ENCODE data around the gene CD200R1L. TPM values are rescaled to one million over a fixed set of nuclear protein-coding genes. Genes with fewer than 3 reads are reported as not detected.
"Not testable (repeated sequence)": the region's sequence is repeated elsewhere in the genome, so short reads cannot be mapped to it uniquely, and the experiment has no call there.

CD200R1L gene
- total RNA-seq, 1 donor from 2014 or later, result not detected

- Mint-ChIP-seq H3K4me1 (no peaks in the 10 kb centered on the region), H3K9me3 (peaks cover 12% of the 10 kb centered on the region), H3K27ac (ENCODE audit: unreplicated experiment) (no peak overlapping the region), H3K4me3 (no peak overlapping the region), H3K36me3 (ENCODE audit: low read depth) (peaks cover 3% of the 10 kb centered on the region), H3K27me3 (ENCODE audit: low read depth) (no peaks in the 10 kb centered on the region)
- no peak for DNase-seq (ENCODE audit: low read depth, low spot score)
- TF ChIP-seq, protein P1, sequence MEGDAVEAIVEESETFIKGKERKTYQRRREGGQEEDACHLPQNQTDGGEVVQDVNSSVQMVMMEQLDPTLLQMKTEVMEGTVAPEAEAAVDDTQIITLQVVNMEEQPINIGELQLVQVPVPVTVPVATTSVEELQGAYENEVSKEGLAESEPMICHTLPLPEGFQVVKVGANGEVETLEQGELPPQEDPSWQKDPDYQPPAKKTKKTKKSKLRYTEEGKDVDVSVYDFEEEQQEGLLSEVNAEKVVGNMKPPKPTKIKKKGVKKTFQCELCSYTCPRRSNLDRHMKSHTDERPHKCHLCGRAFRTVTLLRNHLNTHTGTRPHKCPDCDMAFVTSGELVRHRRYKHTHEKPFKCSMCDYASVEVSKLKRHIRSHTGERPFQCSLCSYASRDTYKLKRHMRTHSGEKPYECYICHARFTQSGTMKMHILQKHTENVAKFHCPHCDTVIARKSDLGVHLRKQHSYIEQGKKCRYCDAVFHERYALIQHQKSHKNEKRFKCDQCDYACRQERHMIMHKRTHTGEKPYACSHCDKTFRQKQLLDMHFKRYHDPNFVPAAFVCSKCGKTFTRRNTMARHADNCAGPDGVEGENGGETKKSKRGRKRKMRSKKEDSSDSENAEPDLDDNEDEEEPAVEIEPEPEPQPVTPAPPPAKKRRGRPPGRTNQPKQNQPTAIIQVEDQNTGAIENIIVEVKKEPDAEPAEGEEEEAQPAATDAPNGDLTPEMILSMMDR (conservative IDR thresholded peaks at IDR 0.05), result no peak
Observed at GRCh38 chr3:112860898-112861297, 14.2 kb upstream of the CD200R1L start.

DNA sequence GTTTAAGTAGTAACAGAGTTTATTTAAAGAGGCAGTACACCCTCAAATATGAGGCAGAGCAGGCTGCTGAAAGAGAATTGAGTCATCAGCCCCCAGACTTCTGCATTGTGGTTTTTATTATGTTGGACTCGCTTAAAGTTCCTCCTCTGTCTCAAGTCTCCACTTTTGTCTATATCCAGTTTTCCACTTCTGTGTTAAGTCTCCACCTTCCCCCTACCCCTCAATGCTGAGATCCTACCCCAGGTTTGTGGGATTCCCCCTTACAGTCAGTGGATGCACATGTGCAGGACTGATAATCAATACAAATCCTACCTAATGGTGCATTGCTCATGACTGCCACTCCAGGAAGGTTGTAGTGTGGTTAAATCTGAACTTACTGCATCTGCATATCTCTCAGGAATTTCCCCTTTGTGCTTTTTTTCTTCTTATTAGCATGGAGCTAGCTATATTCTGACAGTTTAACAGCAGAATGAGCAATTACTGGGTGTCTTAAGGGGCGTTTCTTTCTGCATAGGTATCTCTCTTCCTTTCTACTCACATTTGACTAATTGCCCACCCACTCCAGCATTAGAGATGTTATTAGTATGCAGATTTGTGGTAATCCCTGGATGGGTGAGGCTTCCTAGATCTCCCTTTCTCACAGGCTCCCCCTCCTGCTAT, 11.9 kb upstream of the CD200R1L start:
- no peak for DNase-seq (ENCODE audit: low read depth, low spot score)
- H3K27ac Mint-ChIP-seq (ENCODE audit: unreplicated experiment), result no peak overlapping the region
- no peaks in the 10 kb centered on the region for H3K27me3 Mint-ChIP-seq (ENCODE audit: low read depth)
- TF ChIP-seq, protein P1 (conservative IDR thresholded peaks at IDR 0.05), result no peak
- peaks cover 3% of the 10 kb centered on the region for H3K36me3 Mint-ChIP-seq (ENCODE audit: low read depth)
- H3K4me1 Mint-ChIP-seq, result no peaks in the 10 kb centered on the region
- peaks cover 13% of the 10 kb centered on the region for H3K9me3 Mint-ChIP-seq
- H3K4me3 Mint-ChIP-seq, result no peak overlapping the region

- peaks cover 3% of the 10 kb centered on the region for H3K36me3 Mint-ChIP-seq (ENCODE audit: low read depth)
- no peaks in the 10 kb centered on the region for H3K4me1 Mint-ChIP-seq
- no peak for DNase-seq (ENCODE audit: low read depth, low spot score)
- no peaks in the 10 kb centered on the region for H3K27me3 Mint-ChIP-seq (ENCODE audit: low read depth)
- H3K4me3 Mint-ChIP-seq, result no peak overlapping the region
- TF ChIP-seq, protein P1 (conservative IDR thresholded peaks at IDR 0.05), result no peak
- H3K9me3 Mint-ChIP-seq, result peaks cover 13% of the 10 kb centered on the region
- H3K27ac Mint-ChIP-seq (ENCODE audit: unreplicated experiment), result no peak overlapping the region
Observed at GRCh38 chr3:112857526-112857925, 10.9 kb upstream of the CD200R1L start.

- Mint-ChIP-seq H3K9me3 (peaks cover 23% of the 10 kb centered on the region), H3K4me3 (no peak overlapping the region), H3K36me3 (ENCODE audit: low read depth) (peaks cover 8% of the 10 kb centered on the region), H3K27ac (ENCODE audit: unreplicated experiment) (no peak overlapping the region), H3K27me3 (ENCODE audit: low read depth) (no peaks in the 10 kb centered on the region), H3K4me1 (no peaks in the 10 kb centered on the region)
- TF ChIP-seq, protein P1 (conservative IDR thresholded peaks at IDR 0.05), result no peak
- no peak for DNase-seq (ENCODE audit: low read depth, low spot score)
Observed at GRCh38 chr3:112856537-112856936, 9.9 kb upstream of the CD200R1L start.

GRCh38 chr3:112855883-112856282, 9.2 kb upstream of the CD200R1L start:
- H3K27me3 Mint-ChIP-seq (ENCODE audit: low read depth), result no peaks in the 10 kb centered on the region

DNA sequence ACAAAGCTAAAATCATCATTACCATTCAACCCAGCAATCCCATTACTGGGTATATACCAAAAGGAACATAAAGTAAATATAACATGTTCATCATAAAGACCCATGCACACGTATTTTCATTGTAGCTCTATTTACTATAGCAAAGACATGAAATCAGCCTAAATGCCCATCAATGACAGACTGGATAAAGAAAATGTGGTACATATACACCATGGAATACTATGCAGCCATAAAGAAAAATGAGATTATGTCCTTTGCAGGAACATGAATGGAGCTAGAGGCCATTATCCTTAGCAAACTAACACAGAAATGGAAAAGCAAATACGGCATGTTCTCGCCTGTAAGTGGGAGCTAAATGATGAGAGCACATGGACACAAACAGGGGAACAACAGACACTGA, 8.4 kb upstream of the CD200R1L start:
- not testable (repeated sequence) for H3K27ac Mint-ChIP-seq (ENCODE audit: unreplicated experiment); H3K27me3 Mint-ChIP-seq (ENCODE audit: low read depth); DNase-seq (ENCODE audit: low read depth, low spot score); H3K4me1 Mint-ChIP-seq; H3K36me3 Mint-ChIP-seq (ENCODE audit: low read depth); H3K4me3 Mint-ChIP-seq
- peaks cover 33% of the 10 kb centered on the region for H3K9me3 Mint-ChIP-seq

More at GRCh38 chr3:112855883-112856282, 9.2 kb upstream of the CD200R1L start:
- no peak overlapping the region for H3K4me3 Mint-ChIP-seq
- H3K4me1 Mint-ChIP-seq, result no peaks in the 10 kb centered on the region
- no peak overlapping the region for H3K27ac Mint-ChIP-seq (ENCODE audit: unreplicated experiment)
- H3K9me3 Mint-ChIP-seq, result peaks cover 30% of the 10 kb centered on the region
- no peak for DNase-seq (ENCODE audit: low read depth, low spot score)
- TF ChIP-seq, protein P1 (conservative IDR thresholded peaks at IDR 0.05), result no peak
- H3K36me3 Mint-ChIP-seq (ENCODE audit: low read depth), result peaks cover 8% of the 10 kb centered on the region

Measured in neural crest cell (in vitro differentiated cells).